ENCODE results near the gene IL1R1.

IL1R1 gene

GRCh38 chr2:102110171-102110570 lies 32.4 kb upstream of the IL1R1 start:
- DNase-seq: no peak
- intact Hi-C loops (cut with DNase I; ENCODE audit: low total_unique reads): no loop called here
- TF ChIP-seq CTCF (IDR thresholded peaks at IDR 0.05): no peak
- Histone ChIP-seq H3K4me1 (peaks cover 0 to 23% (median 0%) of the 10 kb centered on the region in 4 donors), H3K36me3 (no peaks in the 10 kb centered on the region), H3K27ac (no peak overlapping the region), H3K4me3 (no peak overlapping the region), H3K27me3 (no peaks in the 10 kb centered on the region), H3K9me3 (no peaks in the 10 kb centered on the region)

DNA sequence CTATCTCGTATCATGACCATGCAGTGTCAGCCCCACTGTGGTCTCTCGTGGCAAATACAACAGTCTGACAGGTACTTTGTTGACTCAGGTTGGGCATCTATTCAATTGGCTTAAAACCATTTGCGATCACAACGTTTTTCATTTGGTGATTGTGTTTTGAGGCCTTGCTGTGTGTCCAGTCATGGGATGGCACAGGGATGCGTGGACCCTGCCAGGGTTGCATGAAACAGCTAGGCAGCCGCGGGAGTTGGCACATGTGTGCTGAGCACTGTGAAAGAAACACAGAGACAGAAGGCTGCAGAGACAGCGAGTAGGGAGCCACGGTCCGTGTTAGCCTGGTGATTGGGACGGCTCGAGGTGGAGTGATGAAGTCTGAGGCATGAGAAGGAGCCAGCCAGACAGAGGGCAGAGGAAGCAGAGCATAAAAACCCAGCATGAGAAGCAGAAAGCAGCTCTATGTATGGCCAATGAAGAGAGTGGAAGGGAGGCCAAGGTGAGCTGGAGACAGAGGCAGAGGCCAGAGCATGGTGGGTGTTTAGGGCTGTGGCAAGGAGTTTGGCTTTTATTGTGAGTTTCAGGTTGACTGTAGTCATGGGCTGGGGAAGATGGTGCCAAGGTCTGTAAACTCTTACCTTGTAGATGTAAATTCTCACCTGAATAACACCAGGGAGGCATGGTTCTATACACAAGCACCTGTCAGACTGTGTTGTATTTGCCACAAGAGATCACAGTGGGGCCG lies 31.8 kb upstream of the IL1R1 start:
- intact Hi-C loops (cut with DNase I; ENCODE audit: low total_unique reads): no loop called here
- H3K27ac ChIP-seq: no peak overlapping the region
- peaks cover 0 to 17% (median 0%) of the 10 kb centered on the region in 4 donors for H3K4me1 ChIP-seq

GRCh38 chr2:102111823-102112222 lies 30.7 kb upstream of the IL1R1 start:
- DNase-seq: no peak
- H3K27me3 ChIP-seq: no peaks in the 10 kb centered on the region
- no peaks in the 10 kb centered on the region for H3K36me3 ChIP-seq
- intact Hi-C loops (cut with DNase I; ENCODE audit: low total_unique reads): no loop called here
- no peak overlapping the region for H3K27ac ChIP-seq
- H3K4me1 ChIP-seq: peaks cover 0 to 17% (median 0%) of the 10 kb centered on the region in 4 donors
- TF ChIP-seq CTCF (IDR thresholded peaks at IDR 0.05): no peak
- H3K4me3 ChIP-seq: no peak overlapping the region
- H3K9me3 ChIP-seq: no peaks in the 10 kb centered on the region

More for the DNA sequence above, 31.8 kb upstream of the IL1R1 start:
- TF ChIP-seq CTCF (IDR thresholded peaks at IDR 0.05): no peak
- DNase-seq: no peak
- Histone ChIP-seq H3K27me3 (no peaks in the 10 kb centered on the region), H3K9me3 (no peaks in the 10 kb centered on the region), H3K36me3 (no peaks in the 10 kb centered on the region), H3K4me3 (no peak overlapping the region)

GRCh38 chr2:102112271-102112670 lies 30.3 kb upstream of the IL1R1 start:
- no peak for TF ChIP-seq CTCF (IDR thresholded peaks at IDR 0.05)
- H3K27ac ChIP-seq: no peak overlapping the region
- H3K27me3 ChIP-seq: no peaks in the 10 kb centered on the region
- H3K4me3 ChIP-seq: no peak overlapping the region
- intact Hi-C loops (cut with DNase I; ENCODE audit: low total_unique reads): no loop called here
- peaks cover 0 to 17% (median 0%) of the 10 kb centered on the region in 4 donors for H3K4me1 ChIP-seq
- H3K9me3 ChIP-seq: no peaks in the 10 kb centered on the region
- no peak for DNase-seq
- no peaks in the 10 kb centered on the region for H3K36me3 ChIP-seq

DNA sequence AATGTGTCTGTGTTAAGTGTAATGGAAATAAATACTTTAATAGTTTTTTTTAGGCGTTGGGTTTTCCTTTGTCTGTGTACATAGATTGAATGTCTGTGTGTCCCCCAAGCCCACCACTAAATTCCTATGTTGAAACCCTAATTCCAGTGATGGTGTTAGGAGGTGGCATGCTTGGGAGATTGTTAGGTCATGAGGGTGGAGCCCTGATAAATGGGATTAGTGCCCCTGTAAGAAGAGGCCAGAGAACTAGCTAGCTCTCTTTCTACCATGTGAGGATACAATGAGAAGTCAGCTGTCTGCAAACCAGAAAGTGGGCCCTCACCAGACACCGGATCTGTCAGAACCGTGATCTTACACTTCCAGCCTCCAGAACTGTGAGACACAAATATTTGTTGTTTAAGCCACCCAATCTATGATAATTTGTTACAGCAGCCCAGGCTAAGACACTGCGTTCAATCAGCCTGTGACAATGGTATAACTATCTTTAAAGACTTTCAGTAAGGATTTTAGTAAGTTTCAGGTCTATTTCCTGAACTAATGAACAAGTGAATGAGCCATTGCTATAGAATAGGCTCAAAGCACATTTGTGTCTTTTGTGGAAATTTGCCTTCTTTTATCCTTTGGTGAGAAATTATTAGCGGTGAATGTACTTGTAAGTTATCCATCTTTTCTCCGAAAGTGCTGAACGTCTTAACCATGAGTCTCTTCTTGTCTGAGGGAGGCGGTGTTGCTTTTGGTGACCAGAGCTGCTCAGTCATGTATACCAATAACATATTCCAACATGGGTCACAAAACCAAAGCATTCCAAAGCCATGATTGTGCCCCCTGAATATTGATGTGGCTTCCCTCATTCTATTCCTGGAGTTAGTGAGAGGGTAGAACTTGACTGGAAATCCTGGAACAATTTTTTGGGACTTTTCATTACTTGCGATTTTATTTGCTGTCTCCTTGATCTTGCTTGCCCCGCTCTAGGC lies 29.6 kb upstream of the IL1R1 start:
- Histone ChIP-seq H3K4me3 (no peak overlapping the region), H3K27me3 (no peaks in the 10 kb centered on the region), H3K36me3 (no peaks in the 10 kb centered on the region), H3K4me1 (peaks cover 0 to 17% (median 0%) of the 10 kb centered on the region in 4 donors), H3K27ac (no peak overlapping the region), H3K9me3 (no peaks in the 10 kb centered on the region)
- intact Hi-C loops (cut with DNase I; ENCODE audit: low total_unique reads): no loop called here
- DNase-seq: no peak
- TF ChIP-seq CTCF (IDR thresholded peaks at IDR 0.05): no peak
